Stimulated activated CD8-positive, alpha-beta memory T cell treated with anti-CD3 and anti-CD28 coated beads, Interleukin-4, amount 100 ng/mL, for 4 hours (primary cell): ENCODE data around the gene RBFOX1.

Source experiments
- DNase-seq, 2 donors: peaks; one replicate each; pipeline ENCODE4 v3.0.0-alpha.2; 2020; ENCODE audit warnings: low read depth in 2 of 2, low spot score in 1 of 2

The RBFOX1 gene

GRCh38 chr16:7332611-7333010 is at the start of gene RBFOX1:
Gene RBFOX1, plus strand, starts transcription at chr16:7332845.
- no peak for DNase-seq

- no peak for DNase-seq
Measured at GRCh38 chr16:7284780-7285179, 47.9 kb upstream of the RBFOX1 start.

GRCh38 chr16:7285520-7285919 is 47.1 kb upstream of the RBFOX1 start:
- DNase-seq: no peak

GRCh38 chr16:7289299-7289698 is 43.3 kb upstream of the RBFOX1 start:
- DNase-seq: no peak

GRCh38 chr16:7290682-7291081 is 42.0 kb upstream of the RBFOX1 start:
- no peak for DNase-seq

- DNase-seq: no peak
Measured at GRCh38 chr16:7294020-7294419, 38.6 kb upstream of the RBFOX1 start.

- no peak for DNase-seq
Measured at GRCh38 chr16:7303052-7303610, 29.5 kb upstream of the RBFOX1 start.

GRCh38 chr16:7303660-7304200 is 28.9 kb upstream of the RBFOX1 start:
- DNase-seq: no peak

- DNase-seq: no peak
Measured at GRCh38 chr16:7304279-7304678, 28.4 kb upstream of the RBFOX1 start.

GRCh38 chr16:7304958-7305357 is 27.7 kb upstream of the RBFOX1 start:
- DNase-seq: no peak

GRCh38 chr16:7313170-7313569 is 19.5 kb upstream of the RBFOX1 start:
- DNase-seq: no peak

- no peak for DNase-seq
Measured at GRCh38 chr16:7314163-7314562, 18.5 kb upstream of the RBFOX1 start.

GRCh38 chr16:7315813-7316212 is 16.8 kb upstream of the RBFOX1 start:
- no peak for DNase-seq

- no peak for DNase-seq
Measured at GRCh38 chr16:7316281-7316888, 16.3 kb upstream of the RBFOX1 start.

- DNase-seq: no peak
Measured at GRCh38 chr16:7317982-7318381, 14.7 kb upstream of the RBFOX1 start.

GRCh38 chr16:7318686-7319085 is 14.0 kb upstream of the RBFOX1 start:
- no peak for DNase-seq

GRCh38 chr16:7319514-7319913 is 13.1 kb upstream of the RBFOX1 start:
- no peak for DNase-seq

- DNase-seq: no peak
Measured at GRCh38 chr16:7321661-7322060, 11.0 kb upstream of the RBFOX1 start.

GRCh38 chr16:7324321-7324720 is 8.3 kb upstream of the RBFOX1 start:
- no peak for DNase-seq

- DNase-seq: no peak
Measured at GRCh38 chr16:7325834-7326233, 6.8 kb upstream of the RBFOX1 start.

GRCh38 chr16:7330709-7331108 is 1.9 kb upstream of the RBFOX1 start:
- DNase-seq: no peak

- DNase-seq: no peak
Measured at GRCh38 chr16:7331997-7332396, 648 bp upstream of the RBFOX1 start.

- no peak for DNase-seq
Measured at GRCh38 chr16:7333180-7333725, 608 bp downstream of the RBFOX1 start.
